Retinal pigment epithelial cell (primary cell): ENCODE data around the gene AP4M1.

Source experiments
- DNase-seq: peaks from one replicate; pipeline ENCODE4 v3.0.0-alpha.2; 2010; ENCODE audit warnings: low read depth
- H3K4me3 ChIP-seq: 2 replicates; pipeline ENCODE4 v1.5.1; 2011; ENCODE audit warnings: mild to moderate bottlenecking, low read length, control low read depth, moderate library complexity
- CTCF ChIP-seq: conservative IDR thresholded peaks from 2 replicates; pipeline ENCODE4 v1.5.1; 2011; ENCODE audit warnings: low read depth, low read length, control low read depth, inconsistent platforms

AP4M1 gene

GRCh38 chr7:100091411-100092181 lies 9.8 kb upstream of the AP4M1 start:
- DNase-seq, result no peak
- TF ChIP-seq CTCF, result peak; percentile 19
- no peak overlapping the region for H3K4me3 ChIP-seq

GRCh38 chr7:100093054-100093453 lies 8.4 kb upstream of the AP4M1 start:
- no peak for DNase-seq
- H3K4me3 ChIP-seq, result no peak overlapping the region
- no peak for TF ChIP-seq CTCF

GRCh38 chr7:100093498-100093897 lies 7.9 kb upstream of the AP4M1 start:
- DNase-seq, result no peak
- no peak overlapping the region for H3K4me3 ChIP-seq
- TF ChIP-seq CTCF, result no peak

GRCh38 chr7:100093925-100094486 lies 7.4 kb upstream of the AP4M1 start:
- no peak for DNase-seq
- no peak for TF ChIP-seq CTCF
- H3K4me3 ChIP-seq, result no peak overlapping the region

DNA sequence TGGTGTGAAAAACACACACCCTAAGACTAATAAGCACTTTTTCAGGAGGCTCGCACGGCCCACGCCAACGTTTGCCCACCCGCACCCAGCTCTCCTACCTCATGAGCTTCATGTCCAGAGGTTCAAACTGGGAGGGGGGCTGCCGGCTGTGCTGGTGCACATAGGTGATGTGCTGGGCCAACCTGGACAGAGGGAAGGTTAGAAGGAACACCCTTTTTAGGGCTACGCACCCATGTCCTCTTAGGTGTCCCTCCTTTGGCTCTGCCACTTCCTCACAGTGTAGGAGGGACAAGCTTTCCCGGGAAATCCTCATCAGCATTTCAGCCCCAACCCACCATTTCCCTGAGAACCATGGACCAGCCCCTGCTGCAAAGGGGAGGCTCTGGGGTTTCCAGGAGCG lies 6.2 kb upstream of the AP4M1 start:
- no peak for TF ChIP-seq CTCF
- no peak for DNase-seq
- no peak overlapping the region for H3K4me3 ChIP-seq

DNA sequence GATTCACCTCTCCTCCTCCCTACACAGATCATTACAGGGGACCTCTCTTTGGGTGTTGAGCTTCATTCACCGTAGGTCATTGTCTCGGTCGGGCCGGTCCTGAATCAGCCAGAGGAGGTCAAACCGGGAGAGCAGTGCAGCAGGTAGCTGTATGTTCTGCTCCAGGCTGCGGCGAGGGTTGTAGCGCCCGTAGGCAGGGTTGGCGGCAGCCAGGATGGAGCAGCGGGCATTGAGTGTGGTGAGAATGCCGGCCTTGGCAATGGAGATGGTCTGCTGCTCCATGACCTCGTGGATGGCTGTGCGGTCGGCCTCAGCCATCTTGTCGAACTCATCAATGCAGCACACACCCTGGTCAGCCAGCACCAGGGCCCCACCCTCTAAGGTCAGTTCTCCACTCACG lies 5.7 kb upstream of the AP4M1 start:
- no peak overlapping the region for H3K4me3 ChIP-seq
- DNase-seq, result no peak
- no peak for TF ChIP-seq CTCF

- no peak for TF ChIP-seq CTCF
- DNase-seq, result no peak
- H3K4me3 ChIP-seq, result peak overlapping the region; percentile 94
These were observed 2.5 kb upstream of the AP4M1 start for GRCh38 chr7:100098913-100099312.
